ENCODE data around the gene TMEFF2. TPM values are rescaled to one million over a fixed set of nuclear protein-coding genes. Genes with fewer than 3 reads are reported as not detected.

The TMEFF2 gene
- total and polyA plus RNA-seq, 2 experiments from 2014 or later: 0.13 TPM; not detected in 1

DNA sequence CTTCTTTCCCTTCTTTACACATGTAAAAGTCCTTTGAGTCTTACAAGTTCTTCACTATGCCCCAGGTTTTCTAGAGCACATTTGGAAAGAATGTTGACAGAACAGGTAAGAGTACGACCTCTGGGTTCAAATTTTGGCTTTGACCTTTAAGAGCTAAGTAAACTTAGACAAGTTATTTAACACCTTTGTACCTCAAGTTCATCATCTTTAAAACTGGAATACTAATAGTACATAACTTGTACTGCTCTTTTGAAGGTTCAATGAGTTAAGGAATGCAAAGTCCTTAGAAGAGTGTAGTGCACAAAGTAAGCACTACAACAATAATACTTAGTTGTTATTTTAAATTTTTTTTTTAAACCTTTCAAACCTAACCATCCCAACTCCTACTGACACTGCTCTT, 156.6 kb downstream of the TMEFF2 start:
- TF ChIP-seq EZH2phosphoT487 (IDR thresholded peaks at IDR 0.05; ENCODE audit: insufficient read depth, low read depth) (no peak), EZH2 (IDR thresholded peaks at IDR 0.05; ENCODE audit: insufficient read depth, poor library complexity, severe bottlenecking) (no peak)
- no peaks in the 10 kb centered on the region for H4K20me1 ChIP-seq (ENCODE audit: insufficient read depth)
- in situ Hi-C loops (cut with MboI): no loop called here

DNA sequence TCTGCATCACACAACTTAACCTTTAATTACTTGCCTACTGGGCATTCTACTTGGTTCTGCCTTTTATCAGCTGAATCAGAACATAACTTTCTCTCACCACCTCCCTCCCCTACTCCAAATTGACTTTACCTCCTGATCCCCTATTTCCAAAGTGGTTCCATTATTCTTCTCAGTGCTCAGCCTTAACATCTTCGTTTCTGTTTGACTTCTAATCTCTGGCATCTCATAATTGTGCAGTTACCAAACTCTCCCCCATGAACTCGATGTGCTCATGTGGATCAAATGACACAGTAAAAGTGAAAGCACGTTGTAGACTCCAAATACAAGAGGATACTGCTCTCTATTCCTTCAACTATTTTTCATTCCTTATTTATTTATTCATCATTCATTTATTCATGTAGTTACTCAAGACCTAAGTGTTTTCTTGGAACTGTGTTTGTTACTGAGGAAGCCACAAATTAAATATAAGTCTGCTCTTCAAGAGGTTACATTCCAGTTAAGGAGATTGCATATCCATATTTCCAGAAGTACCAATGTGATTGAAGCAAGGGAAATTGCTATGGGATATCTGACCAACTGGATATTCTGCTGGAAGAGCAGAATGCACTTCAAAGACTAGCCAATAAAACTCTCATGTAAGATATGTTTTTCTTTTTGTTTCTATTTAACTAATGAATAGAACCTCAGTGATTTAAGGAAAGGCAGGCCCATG, 158.8 kb downstream of the TMEFF2 start:
- H3K4me3 ChIP-seq: peak overlapping the region; percentile 58
- no peaks in the 10 kb centered on the region for H3K36me3 ChIP-seq (ENCODE audit: low read depth)
- peak; percentile 58 for DNase-seq
- H3K9me3 ChIP-seq (ENCODE audit: low read depth): no peaks in the 10 kb centered on the region
- H3K27ac ChIP-seq: no peak overlapping the region
- TF ChIP-seq EZH2 (IDR thresholded peaks at IDR 0.05; ENCODE audit: insufficient read depth, poor library complexity, severe bottlenecking): no peak
- no peak for TF ChIP-seq EZH2phosphoT487 (IDR thresholded peaks at IDR 0.05; ENCODE audit: insufficient read depth, low read depth)
- no peaks in the 10 kb centered on the region for H3K9me2 ChIP-seq (ENCODE audit: insufficient read depth)
- H3K4me2 ChIP-seq (ENCODE audit: unreplicated experiment): peak overlapping the region; percentile 61
- H3K79me2 ChIP-seq (ENCODE audit: insufficient read depth): no peaks in the 10 kb centered on the region
- H3F3A ChIP-seq (ENCODE audit: insufficient read depth): peaks cover 14% of the 10 kb centered on the region; the same call in 1 of the 2 replicates
- peaks cover 14% of the 10 kb centered on the region for H3K4me1 ChIP-seq (ENCODE audit: insufficient read depth)
- peak overlapping the region; percentile 4; the same call in 1 of the 2 replicates for H3K9ac ChIP-seq
- 3 to 4% methylated on average over 3 of the region's 3 CpGs for WGBS, 2 experiments (ENCODE audit: low coverage in 1 of 2, low lambda C conversion rate in 2 of 2, missing lambda C conversion rate in 2 of 2)
- H4K20me1 ChIP-seq (ENCODE audit: insufficient read depth): no peaks in the 10 kb centered on the region
- no peaks in the 10 kb centered on the region for H3K27me3 ChIP-seq (replicated peaks; ENCODE audit: insufficient read depth)
- in situ Hi-C loops (cut with MboI): no loop called here
- H2AFZ ChIP-seq: peak overlapping the region; percentile 82

More for the DNA sequence above, 156.6 kb downstream of the TMEFF2 start:
- no peak for DNase-seq
- Histone ChIP-seq H3F3A (ENCODE audit: insufficient read depth) (peaks cover 14% of the 10 kb centered on the region; the same call in 1 of the 2 replicates), H2AFZ (no peak overlapping the region), H3K79me2 (ENCODE audit: insufficient read depth) (no peaks in the 10 kb centered on the region), H3K27me3 (replicated peaks; ENCODE audit: insufficient read depth) (no peaks in the 10 kb centered on the region), H3K27ac (no peak overlapping the region), H3K9me2 (ENCODE audit: insufficient read depth) (no peaks in the 10 kb centered on the region), H3K36me3 (ENCODE audit: low read depth) (no peaks in the 10 kb centered on the region), H3K4me3 (no peak overlapping the region), H3K4me2 (ENCODE audit: unreplicated experiment) (no peak overlapping the region), H3K9ac (no peak overlapping the region), H3K4me1 (ENCODE audit: insufficient read depth) (peaks cover 14% of the 10 kb centered on the region), H3K9me3 (ENCODE audit: low read depth) (no peaks in the 10 kb centered on the region)
- 90 to 94% methylated on average over 1 of the region's 1 CpG for WGBS, 2 experiments (ENCODE audit: low coverage in 1 of 2, low lambda C conversion rate in 2 of 2, missing lambda C conversion rate in 2 of 2)

DNA sequence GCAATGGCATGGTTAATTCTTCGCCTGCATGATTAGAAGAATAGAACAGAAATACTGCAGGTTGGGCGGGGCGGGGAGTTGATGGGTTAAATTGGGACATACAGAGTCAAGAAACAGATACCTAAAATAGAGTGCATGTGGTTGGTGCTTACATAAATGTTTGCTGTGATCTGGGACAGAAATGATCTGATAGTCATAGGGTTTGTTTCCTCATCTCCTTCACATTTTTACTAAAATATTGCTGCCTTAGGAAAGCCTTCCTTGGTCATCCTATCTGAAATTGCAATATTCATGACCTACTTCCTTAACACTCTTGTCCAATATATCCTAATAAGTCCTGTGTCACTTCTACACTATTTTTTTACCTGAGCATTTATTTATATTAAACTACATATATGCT, 163.9 kb downstream of the TMEFF2 start:
- Histone ChIP-seq H3K9me2 (ENCODE audit: insufficient read depth) (no peaks in the 10 kb centered on the region), H3K79me2 (ENCODE audit: insufficient read depth) (no peaks in the 10 kb centered on the region), H3K4me1 (ENCODE audit: insufficient read depth) (peaks cover 5% of the 10 kb centered on the region), H3K4me2 (ENCODE audit: unreplicated experiment) (no peak overlapping the region), H3K9me3 (ENCODE audit: low read depth) (no peaks in the 10 kb centered on the region), H3K4me3 (no peak overlapping the region), H3K27ac (no peak overlapping the region), H3K27me3 (replicated peaks; ENCODE audit: insufficient read depth) (no peaks in the 10 kb centered on the region), H4K20me1 (ENCODE audit: insufficient read depth) (no peaks in the 10 kb centered on the region), H3K36me3 (ENCODE audit: low read depth) (no peaks in the 10 kb centered on the region), H2AFZ (no peak overlapping the region), H3F3A (ENCODE audit: insufficient read depth) (0 out of 2 replicates have a peak, but pooled peaks cover 5% of the 10 kb centered on the region), H3K9ac (no peak overlapping the region)
- no peak for TF ChIP-seq EZH2phosphoT487 (IDR thresholded peaks at IDR 0.05; ENCODE audit: insufficient read depth, low read depth)
- TF ChIP-seq EZH2 (IDR thresholded peaks at IDR 0.05; ENCODE audit: insufficient read depth, poor library complexity, severe bottlenecking): no peak
- DNase-seq: no peak
- in situ Hi-C loops (cut with MboI): no loop called here
- 82 to 84% methylated on average over 3 of the region's 3 CpGs for WGBS, 2 experiments (ENCODE audit: low coverage in 1 of 2, low lambda C conversion rate in 2 of 2, missing lambda C conversion rate in 2 of 2)

DNA sequence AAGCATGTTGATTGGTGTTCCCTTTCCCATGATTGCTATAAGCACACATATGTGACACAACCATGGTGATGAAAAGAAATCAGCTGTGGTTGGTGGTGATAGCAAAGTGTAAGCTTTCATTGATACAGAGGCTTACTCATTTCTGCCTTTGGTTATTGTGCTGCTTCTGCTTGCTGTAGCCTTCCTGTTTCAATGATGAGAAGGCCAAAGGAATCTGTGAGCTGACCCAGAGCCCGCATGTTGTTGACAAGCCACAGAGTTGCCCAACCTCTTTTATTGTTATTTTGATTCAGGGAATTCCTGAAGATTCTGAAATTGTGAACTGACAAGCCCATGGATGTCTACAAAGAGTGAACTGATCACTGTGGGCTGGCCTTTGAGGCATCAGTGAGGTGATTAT, 164.4 kb downstream of the TMEFF2 start:
- no peaks in the 10 kb centered on the region for H3K36me3 ChIP-seq (ENCODE audit: low read depth)
- H2AFZ ChIP-seq: no peak overlapping the region
- TF ChIP-seq EZH2phosphoT487 (IDR thresholded peaks at IDR 0.05; ENCODE audit: insufficient read depth, low read depth) (no peak), EZH2 (IDR thresholded peaks at IDR 0.05; ENCODE audit: insufficient read depth, poor library complexity, severe bottlenecking) (no peak)
- H3K4me3 ChIP-seq: no peak overlapping the region
- no peaks in the 10 kb centered on the region for H3F3A ChIP-seq (ENCODE audit: insufficient read depth)
- in situ Hi-C loops (cut with MboI): no loop called here
- no peaks in the 10 kb centered on the region for H3K9me2 ChIP-seq (ENCODE audit: insufficient read depth)
- no peak overlapping the region for H3K4me2 ChIP-seq (ENCODE audit: unreplicated experiment)
- no peaks in the 10 kb centered on the region for H3K27me3 ChIP-seq (replicated peaks; ENCODE audit: insufficient read depth)
- 52 to 56% methylated on average over 1 of the region's 1 CpG for WGBS, 2 experiments (ENCODE audit: low coverage in 1 of 2, low lambda C conversion rate in 2 of 2, missing lambda C conversion rate in 2 of 2)
- H3K4me1 ChIP-seq (ENCODE audit: insufficient read depth): no peaks in the 10 kb centered on the region
- no peak overlapping the region for H3K27ac ChIP-seq
- H3K79me2 ChIP-seq (ENCODE audit: insufficient read depth): no peaks in the 10 kb centered on the region
- no peak overlapping the region for H3K9ac ChIP-seq
- H3K9me3 ChIP-seq (ENCODE audit: low read depth): no peaks in the 10 kb centered on the region
- H4K20me1 ChIP-seq (ENCODE audit: insufficient read depth): no peaks in the 10 kb centered on the region
- DNase-seq: peak; percentile 16

Measured in GM23248 (cell line).